ENCODE measurements around the gene ONECUT3.
"Not testable (repeated sequence)": the region's sequence is repeated elsewhere in the genome, so short reads cannot be mapped to it uniquely, and the experiment has no call there.

ONECUT3 gene

GRCh38 chr19:1790054-1790792, 36.9 kb downstream of the ONECUT3 start:
- Histone ChIP-seq H3K4me3 (no peak overlapping the region), H3K36me3 (replicated peaks) (no peaks in the 10 kb centered on the region), H3K27me3 (ENCODE audit: low read depth) (no peaks in the 10 kb centered on the region), H3K4me1 (no peaks in the 10 kb centered on the region), H3K9me3 (peaks cover 2% of the 10 kb centered on the region; the same call in 1 of the 2 replicates)
- in situ Hi-C loops (cut with MboI; ENCODE audit: low sequenced_read_pairs): no loop called here
- DNase-seq (ENCODE audit: low spot score in 2 of 2): peak in 1 of 2 experiments; percentile 41

DNA sequence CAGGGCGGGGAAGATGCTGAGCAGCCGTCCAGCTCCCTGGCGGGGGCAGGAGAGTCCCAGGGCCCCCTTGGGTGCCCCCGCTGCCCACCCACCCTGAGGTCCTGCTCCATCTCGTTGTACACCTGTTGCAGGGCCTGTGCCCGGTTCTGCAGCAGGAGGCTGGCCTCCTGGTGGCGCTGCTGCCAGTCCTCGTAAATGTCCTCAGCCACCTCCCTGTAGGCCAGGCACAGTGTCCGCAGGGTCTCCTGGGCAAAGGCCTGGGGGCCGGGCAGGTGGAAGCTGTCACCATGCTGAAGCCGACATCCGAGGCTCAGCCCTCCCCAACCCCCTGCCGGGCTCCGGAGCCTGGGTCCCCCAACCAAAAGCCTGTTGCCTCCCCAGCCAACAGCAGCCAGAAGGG, 38.6 kb downstream of the ONECUT3 start:
- no peaks in the 10 kb centered on the region for H3K36me3 ChIP-seq (replicated peaks)
- peaks cover 2% of the 10 kb centered on the region; the same call in 1 of the 2 replicates for H3K9me3 ChIP-seq
- in situ Hi-C loops (cut with MboI; ENCODE audit: low sequenced_read_pairs): no loop called here
- H3K27me3 ChIP-seq (ENCODE audit: low read depth): no peaks in the 10 kb centered on the region
- DNase-seq (ENCODE audit: low spot score in 2 of 2): no peak
- H3K4me3 ChIP-seq: no peak overlapping the region
- H3K4me1 ChIP-seq: peaks cover 7% of the 10 kb centered on the region

GRCh38 chr19:1794424-1795172, 41.3 kb downstream of the ONECUT3 start:
- peaks cover 2% of the 10 kb centered on the region; the same call in 1 of the 2 replicates for H3K9me3 ChIP-seq
- peaks cover 7% of the 10 kb centered on the region for H3K4me1 ChIP-seq
- in situ Hi-C loops (cut with MboI; ENCODE audit: low sequenced_read_pairs): no loop called here
- no peaks in the 10 kb centered on the region for H3K36me3 ChIP-seq (replicated peaks)
- DNase-seq (ENCODE audit: low spot score in 2 of 2): no peak
- H3K27me3 ChIP-seq (ENCODE audit: low read depth): no peaks in the 10 kb centered on the region
- H3K4me3 ChIP-seq: no peak overlapping the region

DNA sequence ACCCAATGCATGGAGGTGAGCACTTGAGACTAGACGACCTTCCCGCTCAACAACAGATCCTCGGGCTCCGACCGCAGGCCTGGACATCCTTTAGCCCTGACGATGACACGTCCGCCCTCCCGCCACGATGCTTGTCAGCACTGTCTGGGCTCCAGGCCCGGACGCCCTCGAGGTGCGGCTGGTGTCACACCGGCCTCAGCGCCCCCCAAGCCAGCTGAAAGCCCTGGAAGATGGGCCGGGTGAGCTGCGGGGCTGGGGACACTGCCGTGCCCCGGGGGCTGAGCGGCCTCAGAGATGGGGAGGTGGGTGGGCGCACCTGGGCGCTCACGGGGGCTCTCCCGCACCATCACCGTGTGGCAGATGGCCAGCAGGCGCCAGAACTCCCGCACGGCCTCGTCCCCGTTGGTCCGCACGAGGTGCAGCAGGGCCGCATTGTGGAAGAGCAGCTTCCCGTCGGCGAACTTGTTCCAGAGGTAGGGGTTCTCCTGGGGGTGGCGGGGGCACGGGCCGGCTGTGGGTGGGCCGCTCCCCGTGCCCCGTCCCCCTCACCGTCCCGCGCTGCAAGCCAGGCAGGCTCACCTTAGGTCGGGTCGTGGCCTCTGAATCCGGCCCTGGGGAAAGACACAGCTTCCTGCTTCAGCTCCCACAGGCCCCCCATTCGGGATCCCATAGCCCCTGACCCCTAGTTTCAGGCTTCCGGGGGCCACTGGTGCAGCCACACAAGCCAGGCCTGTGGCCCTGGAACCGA, 43.3 kb downstream of the ONECUT3 start:
- peaks cover 7% of the 10 kb centered on the region for H3K4me1 ChIP-seq
- no peaks in the 10 kb centered on the region for H3K27me3 ChIP-seq (ENCODE audit: low read depth)
- H3K9me3 ChIP-seq: no peaks in the 10 kb centered on the region
- no peak overlapping the region for H3K4me3 ChIP-seq
- H3K36me3 ChIP-seq (replicated peaks): no peaks in the 10 kb centered on the region
- DNase-seq (ENCODE audit: low spot score in 2 of 2): no peak
- in situ Hi-C loops (cut with MboI; ENCODE audit: low sequenced_read_pairs): no loop called here

DNA sequence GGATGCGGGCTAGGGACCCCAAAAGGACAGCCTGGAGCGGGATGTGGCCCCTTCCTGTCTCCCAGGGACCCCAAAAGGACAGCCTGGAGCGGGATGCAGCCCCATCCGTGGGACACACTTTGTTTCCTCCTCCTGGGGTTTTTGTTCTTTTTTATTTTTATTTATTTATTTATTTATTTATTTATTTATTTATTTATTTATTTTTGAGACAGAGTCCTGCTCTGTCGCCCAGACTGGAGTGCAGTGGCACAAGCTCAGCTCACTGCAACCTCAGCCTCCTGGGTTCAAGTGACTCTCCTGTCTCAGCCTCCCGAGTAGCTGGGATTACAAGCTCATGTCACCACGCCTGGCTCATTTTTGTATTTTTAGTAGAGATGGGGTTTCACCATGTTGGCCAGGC, 44.0 kb downstream of the ONECUT3 start:
- DNase-seq (ENCODE audit: low spot score in 2 of 2); H3K27me3 ChIP-seq (ENCODE audit: low read depth); in situ Hi-C loops (cut with MboI; ENCODE audit: low sequenced_read_pairs); H3K9me3 ChIP-seq; H3K36me3 ChIP-seq (replicated peaks); H3K4me1 ChIP-seq; H3K4me3 ChIP-seq: not testable (repeated sequence)

GRCh38 chr19:1799695-1800342, 46.5 kb downstream of the ONECUT3 start:
- Histone ChIP-seq H3K4me1 (peaks cover 7% of the 10 kb centered on the region), H3K9me3 (no peaks in the 10 kb centered on the region), H3K27me3 (ENCODE audit: low read depth) (no peaks in the 10 kb centered on the region), H3K4me3 (no peak overlapping the region), H3K36me3 (replicated peaks) (no peaks in the 10 kb centered on the region)
- DNase-seq (ENCODE audit: low spot score in 2 of 2): no peak
- in situ Hi-C loops (cut with MboI; ENCODE audit: low sequenced_read_pairs): no loop called here

DNA sequence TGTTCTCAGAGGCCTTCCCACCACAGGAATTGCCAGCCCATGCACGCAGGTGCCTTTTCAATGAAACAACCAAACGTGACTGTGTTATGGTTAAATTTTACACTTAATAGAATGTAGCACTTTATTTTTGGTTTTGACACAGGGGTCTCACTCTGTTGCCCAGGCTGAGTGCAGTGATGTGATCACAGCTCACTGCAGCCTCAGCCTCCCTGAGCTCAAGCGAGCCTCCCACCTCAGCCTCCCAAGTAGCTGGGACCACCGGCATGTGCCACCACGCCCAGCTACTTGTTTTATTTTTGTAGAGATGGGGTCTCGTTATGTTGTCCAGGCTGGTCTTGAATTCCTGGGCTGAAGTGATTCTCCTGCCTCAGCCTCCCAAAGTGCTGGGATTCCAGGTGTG, 51.6 kb downstream of the ONECUT3 start:
- DNase-seq (ENCODE audit: low spot score in 2 of 2): no peak
- H3K4me1 ChIP-seq: no peaks in the 10 kb centered on the region
- H3K9me3 ChIP-seq: no peaks in the 10 kb centered on the region
- in situ Hi-C loops (cut with MboI; ENCODE audit: low sequenced_read_pairs): no loop called here
- H3K36me3 ChIP-seq (replicated peaks): no peaks in the 10 kb centered on the region
- H3K4me3 ChIP-seq: no peak overlapping the region
- H3K27me3 ChIP-seq (ENCODE audit: low read depth): no peaks in the 10 kb centered on the region

- DNase-seq (ENCODE audit: low spot score in 2 of 2): no peak
- no peaks in the 10 kb centered on the region for H3K4me1 ChIP-seq
- H3K27me3 ChIP-seq (ENCODE audit: low read depth): no peaks in the 10 kb centered on the region
- no peak overlapping the region for H3K4me3 ChIP-seq
- in situ Hi-C loops (cut with MboI; ENCODE audit: low sequenced_read_pairs): no loop called here
- no peaks in the 10 kb centered on the region for H3K36me3 ChIP-seq (replicated peaks)
- no peaks in the 10 kb centered on the region for H3K9me3 ChIP-seq
Observed at GRCh38 chr19:1805401-1806183, 52.3 kb downstream of the ONECUT3 start.

DNA sequence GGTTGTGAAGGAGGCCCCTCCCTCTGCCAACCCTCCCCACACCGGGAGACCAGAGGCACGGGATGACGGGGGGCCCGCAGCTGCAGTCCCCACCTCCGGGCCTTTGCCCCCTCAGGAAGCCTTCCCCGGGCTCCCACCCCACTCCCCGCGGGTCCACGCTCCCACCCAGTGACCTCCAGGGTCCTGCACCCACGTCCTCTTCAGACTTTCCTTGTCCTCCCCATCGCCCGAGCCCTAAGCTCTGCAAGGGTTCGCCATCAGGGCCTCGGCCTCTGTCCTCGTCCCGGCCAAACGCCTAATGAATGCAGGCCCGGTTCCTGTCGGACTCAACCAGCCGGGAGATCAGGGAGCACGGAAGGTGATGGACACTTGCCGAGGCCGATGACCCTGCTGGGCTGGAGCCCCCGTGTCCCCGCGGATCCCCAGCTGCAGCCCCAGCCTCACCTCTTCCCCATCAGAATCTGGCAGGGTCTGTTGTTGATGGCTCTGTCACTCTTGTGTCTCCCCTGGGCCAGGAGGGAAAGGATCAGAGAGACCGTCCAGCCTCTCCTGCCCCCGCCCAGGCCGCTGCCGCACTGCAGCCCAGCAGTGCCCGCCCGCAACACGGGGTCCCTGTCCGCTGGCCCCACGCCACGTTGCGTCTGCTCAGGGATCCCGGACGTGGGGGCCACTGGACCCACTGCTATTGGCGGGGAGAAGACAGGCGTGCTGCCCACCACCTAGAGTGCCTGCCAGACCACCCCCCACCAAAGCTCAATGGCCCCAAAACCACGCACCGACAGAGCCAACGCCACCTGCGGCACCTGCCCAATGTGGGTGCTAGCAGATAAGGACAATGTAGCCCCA, 53.1 kb downstream of the ONECUT3 start:
- in situ Hi-C loops (cut with MboI; ENCODE audit: low sequenced_read_pairs): no loop called here
- Histone ChIP-seq H3K36me3 (replicated peaks) (no peaks in the 10 kb centered on the region), H3K9me3 (no peaks in the 10 kb centered on the region), H3K4me1 (no peaks in the 10 kb centered on the region), H3K27me3 (ENCODE audit: low read depth) (no peaks in the 10 kb centered on the region), H3K4me3 (no peak overlapping the region)
- no peak for DNase-seq (ENCODE audit: low spot score in 2 of 2)

DNA sequence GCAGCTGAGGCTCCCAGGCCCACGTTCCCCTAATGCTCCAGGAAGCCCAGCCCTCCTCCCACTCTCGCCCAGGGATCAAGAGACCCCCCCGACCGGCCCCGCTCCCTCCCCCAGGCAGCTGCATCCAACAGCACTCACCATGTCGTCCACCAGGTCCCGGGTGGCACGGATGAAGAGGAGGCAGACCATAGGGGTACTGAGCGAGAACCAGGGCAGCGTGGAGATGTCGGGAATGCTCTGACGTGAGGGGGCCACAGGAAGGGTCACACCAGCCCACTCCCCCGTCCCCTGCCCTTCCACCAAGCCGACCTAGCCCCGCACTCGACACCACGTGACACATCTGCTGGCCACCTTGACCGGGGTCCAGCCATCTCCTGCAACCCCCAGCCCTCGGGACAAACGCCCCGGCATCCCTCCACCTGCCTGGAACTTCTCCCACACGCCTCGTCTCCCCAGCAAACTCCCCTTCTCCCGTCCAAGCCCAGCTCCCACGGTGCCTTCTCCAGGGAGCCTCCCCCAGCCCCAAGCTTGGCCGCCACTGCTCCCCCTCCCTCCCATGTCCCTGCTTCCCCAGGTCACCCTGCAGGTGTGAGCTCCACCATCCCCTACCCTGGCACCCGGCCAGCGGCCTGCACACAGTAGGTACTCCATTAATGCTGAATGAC, 53.9 kb downstream of the ONECUT3 start:
- in situ Hi-C loops (cut with MboI; ENCODE audit: low sequenced_read_pairs): no loop called here
- Histone ChIP-seq H3K4me1 (no peaks in the 10 kb centered on the region), H3K27me3 (ENCODE audit: low read depth) (no peaks in the 10 kb centered on the region), H3K4me3 (no peak overlapping the region), H3K9me3 (no peaks in the 10 kb centered on the region), H3K36me3 (replicated peaks) (no peaks in the 10 kb centered on the region)
- no peak for DNase-seq (ENCODE audit: low spot score in 2 of 2)

DNA sequence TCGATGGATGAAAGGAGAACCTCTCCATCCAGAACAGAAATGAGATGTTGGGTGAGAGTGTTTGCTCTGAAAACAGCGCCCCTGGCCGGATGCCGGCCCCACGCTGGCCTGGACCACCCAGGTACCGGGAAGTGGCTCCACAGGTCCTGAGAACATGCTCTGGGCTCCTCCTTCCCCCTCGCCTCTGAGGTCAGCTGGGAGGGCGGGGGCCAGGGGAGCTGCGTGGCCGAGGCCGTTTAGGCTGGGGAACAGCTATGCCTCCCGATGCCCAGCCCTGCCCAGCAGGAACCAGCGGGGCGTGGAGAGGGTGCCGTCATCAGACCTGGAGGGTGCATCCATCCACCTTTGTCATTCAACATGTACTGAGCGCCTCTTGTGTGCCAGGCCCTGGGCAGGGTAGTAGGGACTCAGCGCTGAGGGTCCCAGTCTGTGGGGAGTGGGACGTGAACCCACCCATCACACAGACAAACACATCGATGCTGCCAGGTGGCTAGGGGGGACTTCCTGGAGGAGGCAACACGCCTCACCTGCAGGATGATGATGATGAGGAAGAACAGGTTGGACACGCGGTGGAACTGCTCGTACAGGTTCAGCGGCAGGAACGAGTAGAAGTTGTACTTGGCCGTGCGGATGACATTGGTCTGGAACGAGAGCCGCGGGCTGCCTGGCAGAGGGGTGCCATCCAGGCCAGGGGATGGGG, 54.5 kb downstream of the ONECUT3 start:
- Histone ChIP-seq H3K27me3 (ENCODE audit: low read depth) (no peaks in the 10 kb centered on the region), H3K9me3 (no peaks in the 10 kb centered on the region), H3K4me1 (peaks cover 1% of the 10 kb centered on the region; the same call in 1 of the 2 replicates), H3K4me3 (no peak overlapping the region), H3K36me3 (replicated peaks) (no peaks in the 10 kb centered on the region)
- in situ Hi-C loops (cut with MboI; ENCODE audit: low sequenced_read_pairs): no loop called here
- DNase-seq (ENCODE audit: low spot score in 2 of 2): no peak

GRCh38 chr19:1808395-1808731, 55.1 kb downstream of the ONECUT3 start:
- in situ Hi-C loops (cut with MboI; ENCODE audit: low sequenced_read_pairs): no loop called here

More at GRCh38 chr19:1808395-1808731, 55.1 kb downstream of the ONECUT3 start:
- Histone ChIP-seq H3K27me3 (ENCODE audit: low read depth) (no peaks in the 10 kb centered on the region), H3K36me3 (replicated peaks) (no peaks in the 10 kb centered on the region), H3K4me1 (peaks cover 6% of the 10 kb centered on the region), H3K9me3 (no peaks in the 10 kb centered on the region), H3K4me3 (no peak overlapping the region)
- DNase-seq (ENCODE audit: low spot score in 2 of 2): no peak
